Neural progenitor cell (in vitro differentiated cells): Measurements from ENCODE around the gene ABCE1.

ENCODE experiments used
- EZH2 ChIP-seq: fragments of 200-600 bp; sonication (generic); IDR thresholded peaks from 2 replicates; pipeline ENCODE4 v1.6.1; 2017; ENCODE audit warnings: antibody characterized with exemption, mild to moderate bottlenecking, moderate library complexity
- TF ChIP-seq, protein P1 (sequence below): fragments of 200-600 bp; sonication (generic); IDR thresholded peaks from 2 replicates; pipeline ENCODE4 v1.5.1; 2017; ENCODE audit warnings: antibody characterized with exemption, mild to moderate bottlenecking

DNA sequence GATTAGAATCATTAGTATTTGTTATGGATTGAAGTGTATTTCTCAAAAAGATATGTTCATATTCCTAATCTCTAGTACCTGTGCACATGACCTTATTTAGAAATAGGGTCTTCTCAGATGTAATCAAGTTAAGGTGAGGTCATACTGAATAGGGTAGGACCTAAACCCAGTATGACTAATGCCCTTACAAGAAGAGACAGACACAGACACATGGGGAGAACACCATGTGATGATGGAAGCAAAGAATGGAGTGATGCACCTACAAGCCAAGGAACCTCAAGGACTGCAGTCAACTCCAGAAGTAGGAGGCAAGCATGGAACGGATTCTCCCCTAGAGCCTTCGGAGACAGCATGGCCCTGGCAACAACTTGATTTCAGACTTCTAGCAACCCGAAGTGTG, 50.9 kb downstream of the ABCE1 start:
- TF ChIP-seq, protein P1, sequence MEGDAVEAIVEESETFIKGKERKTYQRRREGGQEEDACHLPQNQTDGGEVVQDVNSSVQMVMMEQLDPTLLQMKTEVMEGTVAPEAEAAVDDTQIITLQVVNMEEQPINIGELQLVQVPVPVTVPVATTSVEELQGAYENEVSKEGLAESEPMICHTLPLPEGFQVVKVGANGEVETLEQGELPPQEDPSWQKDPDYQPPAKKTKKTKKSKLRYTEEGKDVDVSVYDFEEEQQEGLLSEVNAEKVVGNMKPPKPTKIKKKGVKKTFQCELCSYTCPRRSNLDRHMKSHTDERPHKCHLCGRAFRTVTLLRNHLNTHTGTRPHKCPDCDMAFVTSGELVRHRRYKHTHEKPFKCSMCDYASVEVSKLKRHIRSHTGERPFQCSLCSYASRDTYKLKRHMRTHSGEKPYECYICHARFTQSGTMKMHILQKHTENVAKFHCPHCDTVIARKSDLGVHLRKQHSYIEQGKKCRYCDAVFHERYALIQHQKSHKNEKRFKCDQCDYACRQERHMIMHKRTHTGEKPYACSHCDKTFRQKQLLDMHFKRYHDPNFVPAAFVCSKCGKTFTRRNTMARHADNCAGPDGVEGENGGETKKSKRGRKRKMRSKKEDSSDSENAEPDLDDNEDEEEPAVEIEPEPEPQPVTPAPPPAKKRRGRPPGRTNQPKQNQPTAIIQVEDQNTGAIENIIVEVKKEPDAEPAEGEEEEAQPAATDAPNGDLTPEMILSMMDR, result no peak
- TF ChIP-seq EZH2, result no peak
